ENCODE measurements around the gene NTRK2.

DNA sequence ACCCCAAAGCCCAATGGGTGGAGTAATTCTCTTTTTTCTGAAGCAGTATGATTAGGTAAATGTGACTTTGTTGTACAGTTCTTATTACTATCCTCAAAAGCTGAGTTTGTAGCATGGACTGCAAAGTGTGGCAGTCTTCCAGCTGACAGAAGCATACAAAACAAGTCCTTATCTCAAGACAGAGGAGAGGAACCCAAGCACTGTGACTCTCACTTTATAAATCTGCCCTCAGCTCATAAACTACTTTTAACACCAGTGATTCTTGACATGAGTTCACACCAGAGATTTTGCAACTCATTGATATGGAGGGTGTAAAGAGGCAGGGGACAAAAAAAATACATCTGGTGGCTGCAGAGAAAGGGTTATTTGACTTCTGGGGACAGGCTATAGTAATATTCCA lies 251.6 kb downstream of the NTRK2 start:
- TF ChIP-seq, protein P1, sequence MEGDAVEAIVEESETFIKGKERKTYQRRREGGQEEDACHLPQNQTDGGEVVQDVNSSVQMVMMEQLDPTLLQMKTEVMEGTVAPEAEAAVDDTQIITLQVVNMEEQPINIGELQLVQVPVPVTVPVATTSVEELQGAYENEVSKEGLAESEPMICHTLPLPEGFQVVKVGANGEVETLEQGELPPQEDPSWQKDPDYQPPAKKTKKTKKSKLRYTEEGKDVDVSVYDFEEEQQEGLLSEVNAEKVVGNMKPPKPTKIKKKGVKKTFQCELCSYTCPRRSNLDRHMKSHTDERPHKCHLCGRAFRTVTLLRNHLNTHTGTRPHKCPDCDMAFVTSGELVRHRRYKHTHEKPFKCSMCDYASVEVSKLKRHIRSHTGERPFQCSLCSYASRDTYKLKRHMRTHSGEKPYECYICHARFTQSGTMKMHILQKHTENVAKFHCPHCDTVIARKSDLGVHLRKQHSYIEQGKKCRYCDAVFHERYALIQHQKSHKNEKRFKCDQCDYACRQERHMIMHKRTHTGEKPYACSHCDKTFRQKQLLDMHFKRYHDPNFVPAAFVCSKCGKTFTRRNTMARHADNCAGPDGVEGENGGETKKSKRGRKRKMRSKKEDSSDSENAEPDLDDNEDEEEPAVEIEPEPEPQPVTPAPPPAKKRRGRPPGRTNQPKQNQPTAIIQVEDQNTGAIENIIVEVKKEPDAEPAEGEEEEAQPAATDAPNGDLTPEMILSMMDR (IDR thresholded peaks at IDR 0.05), result no peak
- TF ChIP-seq EZH2 (IDR thresholded peaks at IDR 0.05) (no peak), EZH2phosphoT487 (IDR thresholded peaks at IDR 0.05) (no peak)

Measured in neural progenitor cell (in vitro differentiated cells).